HG03457 (cell line): ENCODE results near the gene SUCO.
"Not testable (repeated sequence)": the region's sequence is repeated elsewhere in the genome, so short reads cannot be mapped to it uniquely, and the experiment has no call there.

ENCODE experiments used
- ATAC-seq: cut with Tn5 transposase; IDR thresholded peaks from one replicate; pipeline ENCODE4 v1.9.1; 2021; ENCODE audit warnings: moderate number of reproducible peaks; ENCODE audit not compliant: unreplicated experiment

Gene SUCO

DNA sequence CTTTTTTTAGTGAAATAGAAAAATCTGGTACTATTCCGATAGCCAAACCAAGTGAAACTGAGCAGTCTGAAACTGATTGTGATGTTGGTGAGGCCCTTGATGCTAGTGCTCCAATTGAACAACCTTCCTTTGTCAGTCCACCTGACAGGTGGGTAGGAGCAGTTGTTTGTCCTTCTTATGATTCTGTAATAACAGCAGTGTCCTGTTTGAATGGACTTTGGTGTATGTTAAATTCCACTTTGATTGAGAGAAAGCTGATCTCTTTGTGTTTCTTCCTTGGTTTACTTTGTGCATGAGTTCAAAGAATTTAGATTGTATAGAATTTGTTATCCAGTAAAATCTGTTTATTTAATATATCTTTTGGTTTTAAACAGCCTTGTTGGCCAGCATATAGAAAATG is 24.3 kb downstream of the SUCO start:
- ATAC-seq: no peak

GRCh38 chr1:172559572-172560210 is 26.7 kb downstream of the SUCO start:
- ATAC-seq: no peak

GRCh38 chr1:172561252-172561651 is 28.3 kb downstream of the SUCO start:
- ATAC-seq: no peak

GRCh38 chr1:172566196-172566997 is 33.4 kb downstream of the SUCO start:
- ATAC-seq: no peak

- no peak for ATAC-seq
Measured at GRCh38 chr1:172567720-172568119, 34.8 kb downstream of the SUCO start.

GRCh38 chr1:172574080-172574479 is 41.1 kb downstream of the SUCO start:
- ATAC-seq: no peak

DNA sequence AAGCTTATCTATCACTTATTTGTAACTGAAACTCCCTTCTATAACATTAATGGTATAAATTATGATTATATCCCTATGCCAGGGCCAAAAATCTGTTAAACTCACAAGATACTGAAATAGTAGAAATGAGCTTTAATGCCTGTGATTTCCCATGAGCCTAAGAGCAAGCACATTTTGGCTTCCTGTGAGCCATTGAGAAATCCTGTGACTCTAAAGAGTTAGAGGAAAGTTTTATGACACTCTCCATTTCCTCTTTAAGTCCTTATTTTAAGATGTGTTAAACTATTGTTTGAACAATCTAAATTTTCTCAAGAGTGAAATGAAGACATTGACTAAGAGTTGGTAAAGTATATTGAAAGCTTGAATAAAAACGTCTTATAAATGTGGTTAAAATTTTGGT is 45.6 kb downstream of the SUCO start:
- ATAC-seq: no peak

DNA sequence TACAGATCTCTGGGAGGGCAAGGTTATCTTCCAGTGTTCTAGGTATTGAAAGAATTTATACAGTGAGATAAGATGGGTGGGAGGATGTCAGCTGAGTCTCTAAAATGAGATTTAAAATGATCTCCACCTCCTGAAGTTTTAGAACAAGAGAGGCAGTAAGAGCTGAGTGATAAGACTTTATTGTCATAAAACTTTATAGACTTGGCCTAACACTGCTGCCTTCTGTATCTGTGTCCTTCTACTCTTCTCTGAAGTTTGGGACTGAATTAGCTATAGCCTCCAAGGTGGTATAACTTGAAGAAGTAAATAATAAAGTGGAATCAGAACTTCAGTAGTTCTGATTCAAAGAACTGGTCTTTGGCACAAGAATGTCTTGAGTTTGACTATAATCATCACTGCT is 48.3 kb downstream of the SUCO start:
- ATAC-seq: no peak

GRCh38 chr1:172581779-172582178 is 48.8 kb downstream of the SUCO start:
- no peak for ATAC-seq

- no peak for ATAC-seq
Measured at GRCh38 chr1:172582889-172583288, 49.9 kb downstream of the SUCO start.

DNA sequence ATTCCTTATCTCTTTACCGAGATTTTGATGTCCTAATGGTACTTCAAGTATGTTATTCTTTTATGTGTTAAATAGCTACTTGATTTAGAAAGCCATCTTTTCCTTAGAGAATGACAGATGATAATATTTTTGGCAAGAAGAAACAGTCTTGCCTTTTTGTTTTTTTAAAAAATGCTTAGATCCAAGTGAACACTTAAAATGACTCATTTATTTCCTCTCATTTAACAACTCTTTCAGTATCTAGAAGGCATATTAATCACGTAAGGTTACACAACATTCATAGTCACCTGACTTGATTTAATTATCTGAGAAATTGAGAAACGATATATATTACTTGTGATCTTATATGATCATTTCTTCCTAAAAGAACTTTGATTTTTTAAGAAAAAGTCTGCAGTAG is 52.4 kb downstream of the SUCO start:
- no peak for ATAC-seq

- no peak for ATAC-seq
Measured at GRCh38 chr1:172585861-172586260, 52.9 kb downstream of the SUCO start.

- no peak for ATAC-seq
Measured at GRCh38 chr1:172588296-172589291, 55.6 kb downstream of the SUCO start.

- ATAC-seq: no peak
Measured at GRCh38 chr1:172589553-172589952, 56.6 kb downstream of the SUCO start.

DNA sequence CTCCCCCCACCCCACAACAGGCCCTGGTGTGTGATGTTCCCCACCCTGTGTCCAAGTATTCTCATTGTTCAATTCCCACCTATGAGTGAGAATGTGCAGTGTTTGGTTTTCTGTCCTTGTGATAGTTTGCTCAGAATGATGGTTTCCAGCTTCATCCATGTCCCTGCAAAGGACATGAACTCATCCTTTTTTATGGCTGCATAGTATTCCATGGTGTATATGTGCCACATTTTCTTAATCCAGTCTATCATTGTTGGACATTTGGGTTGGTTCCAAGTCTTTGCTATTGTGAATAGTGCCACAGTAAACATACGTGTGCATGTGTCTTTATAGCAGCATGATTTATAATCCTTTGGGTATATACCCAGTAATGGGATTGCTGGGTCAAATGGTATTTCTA is 58.5 kb downstream of the SUCO start:
- not testable (repeated sequence) for ATAC-seq

- not testable (repeated sequence) for ATAC-seq
Measured at GRCh38 chr1:172595066-172595465, 62.1 kb downstream of the SUCO start.

DNA sequence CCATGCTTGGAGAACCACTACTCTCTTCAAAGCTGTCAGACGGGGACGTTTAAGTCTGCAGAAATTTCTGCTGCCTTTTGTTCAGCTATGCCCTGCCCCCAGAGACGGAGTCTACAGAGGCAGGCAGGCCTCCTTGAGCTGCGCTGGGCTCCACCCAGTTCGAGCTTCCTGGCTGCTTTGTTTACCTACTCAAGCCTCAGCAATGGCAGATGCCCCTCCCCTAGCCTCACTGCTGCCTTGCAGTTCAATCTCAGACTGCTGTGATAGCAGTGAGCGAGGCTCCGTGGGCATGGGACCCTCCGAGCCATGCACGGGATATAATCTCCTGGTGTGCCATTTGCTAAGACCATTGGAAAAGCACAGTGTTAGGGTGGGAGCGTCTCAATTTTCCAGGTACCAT is 63.8 kb downstream of the SUCO start:
- not testable (repeated sequence) for ATAC-seq

DNA sequence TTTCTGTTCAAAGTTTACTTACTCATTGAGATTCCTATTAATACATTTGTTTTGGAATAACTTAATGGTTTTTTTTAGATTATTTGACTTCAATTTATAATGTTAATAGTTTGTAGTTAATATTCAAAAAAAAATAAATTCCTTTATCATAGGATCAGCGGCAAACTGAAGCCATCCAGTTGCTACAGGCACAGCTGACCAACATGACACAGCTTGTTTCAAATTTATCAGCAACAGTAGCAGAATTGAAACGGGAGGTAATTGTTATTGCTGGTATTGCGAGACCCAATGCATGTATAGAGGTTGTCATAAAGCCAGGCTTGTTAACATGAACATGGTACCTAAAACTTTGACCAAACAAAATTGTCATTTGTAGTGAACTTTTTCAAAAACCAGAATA is 67.0 kb downstream of the SUCO start:
- no peak for ATAC-seq

DNA sequence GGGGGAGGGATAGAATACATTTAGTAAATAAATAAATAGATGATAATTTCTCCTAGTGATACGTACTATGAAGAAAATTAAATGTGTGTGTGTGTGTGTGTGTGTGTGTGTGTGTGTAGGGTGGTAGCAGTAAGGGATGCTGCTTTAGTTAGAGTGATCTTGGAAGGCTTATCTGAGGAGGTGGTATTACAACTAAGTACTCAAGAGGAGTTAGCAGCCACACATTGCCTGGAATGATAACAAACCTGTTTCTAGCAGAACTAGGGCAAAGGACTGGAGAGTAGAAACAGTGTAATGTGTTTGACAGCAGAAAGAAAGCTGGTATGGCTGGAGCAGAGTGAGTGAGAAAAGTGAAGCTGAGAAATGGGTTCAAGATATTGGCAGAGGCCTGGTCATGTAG is 67.7 kb downstream of the SUCO start:
- no peak for ATAC-seq

DNA sequence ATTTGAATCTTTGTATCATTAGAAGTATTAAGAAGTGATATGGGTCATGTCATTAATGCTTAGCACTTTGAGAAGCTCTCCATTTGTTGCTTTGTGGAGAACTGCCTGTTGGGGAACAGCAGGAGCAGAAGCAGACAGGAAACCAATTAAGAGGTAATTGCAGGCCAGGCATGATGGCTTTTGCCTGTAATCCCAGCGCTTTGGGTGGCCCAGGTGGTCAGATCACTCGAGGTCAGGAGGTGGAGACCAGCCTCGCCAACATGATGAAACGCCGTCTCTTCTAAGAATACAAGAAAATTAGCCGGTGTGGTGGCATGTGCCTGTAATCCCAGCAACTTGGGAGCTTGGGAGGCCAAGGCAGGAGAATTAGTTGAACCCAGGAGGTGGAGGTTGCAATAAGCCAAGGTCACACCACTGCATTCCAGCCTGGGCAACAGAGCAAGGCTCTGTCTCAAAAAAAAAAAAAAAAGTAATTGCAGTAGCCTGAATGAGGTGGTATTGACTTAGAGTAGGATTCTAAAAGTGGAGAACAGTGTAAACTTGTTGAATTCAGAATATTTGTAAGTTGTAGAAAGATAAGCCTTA is 68.2 kb downstream of the SUCO start:
- ATAC-seq: no peak

DNA sequence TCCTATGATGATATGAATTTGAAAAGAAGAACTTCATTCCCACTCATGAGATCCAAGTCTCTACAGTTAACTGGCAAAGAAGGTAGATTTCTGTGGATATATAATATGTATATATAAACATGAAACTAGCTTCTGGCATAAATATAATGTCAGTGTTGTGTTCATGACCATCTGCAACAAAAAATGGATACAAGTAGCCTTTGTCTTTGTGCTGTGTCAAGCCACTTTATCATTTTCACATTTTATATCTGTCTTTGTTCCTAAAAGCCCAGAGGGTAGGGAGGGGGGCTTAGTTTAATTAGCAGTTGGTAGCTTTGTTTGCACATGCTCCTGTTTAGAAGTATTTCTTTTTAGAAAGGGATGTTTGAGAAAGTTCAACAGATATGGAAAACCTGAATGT is 69.8 kb downstream of the SUCO start:
- ATAC-seq: no peak
